NCI-H748 (cell line): ENCODE measurements around the gene CTBP2.

ENCODE experiments used
- DNase-seq: peaks from one replicate; lab custom pipeline; 2025; ENCODE audit not compliant: unreplicated experiment; lab: John Stamatoyannopoulos, UW

The CTBP2 gene

DNA sequence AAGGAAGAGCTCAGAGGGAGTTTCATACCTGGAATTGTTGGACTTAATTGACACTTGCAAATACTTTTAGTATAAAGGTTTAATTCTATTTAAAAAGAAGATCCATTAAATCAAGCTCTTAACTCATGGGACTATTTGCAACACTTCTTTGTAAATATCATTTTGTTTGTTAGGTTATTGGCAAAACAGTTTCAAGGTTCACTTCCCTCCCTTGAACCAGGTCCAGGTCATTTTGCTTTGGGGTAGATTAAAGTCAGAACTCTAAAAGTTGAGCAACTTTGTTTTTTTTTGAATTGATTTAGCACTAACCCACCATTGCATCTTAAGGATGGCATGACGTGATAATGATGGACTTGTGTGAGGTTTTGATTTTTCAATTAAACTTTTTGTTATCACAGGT is 172.6 kb downstream of the CTBP2 start:
- no peak for DNase-seq

DNA sequence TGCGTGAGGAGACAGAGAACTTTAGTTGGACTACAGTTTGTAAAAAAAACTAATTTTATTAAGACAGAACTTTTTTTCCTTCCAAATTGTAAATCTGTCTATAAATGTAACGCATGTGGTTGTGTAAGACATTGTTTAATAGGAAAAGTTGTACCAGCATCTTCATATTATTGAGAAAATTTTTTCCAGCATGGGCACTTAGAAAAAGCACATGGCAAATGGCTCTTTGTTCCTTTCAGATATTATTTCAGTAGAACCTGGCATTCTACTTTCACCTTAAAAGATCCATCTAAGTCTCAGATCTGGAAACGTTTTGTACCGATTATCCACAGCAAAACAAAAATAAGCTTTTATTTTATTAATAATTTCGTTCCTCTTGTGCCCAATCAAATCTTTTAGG is 175.2 kb downstream of the CTBP2 start:
- DNase-seq, result no peak

DNA sequence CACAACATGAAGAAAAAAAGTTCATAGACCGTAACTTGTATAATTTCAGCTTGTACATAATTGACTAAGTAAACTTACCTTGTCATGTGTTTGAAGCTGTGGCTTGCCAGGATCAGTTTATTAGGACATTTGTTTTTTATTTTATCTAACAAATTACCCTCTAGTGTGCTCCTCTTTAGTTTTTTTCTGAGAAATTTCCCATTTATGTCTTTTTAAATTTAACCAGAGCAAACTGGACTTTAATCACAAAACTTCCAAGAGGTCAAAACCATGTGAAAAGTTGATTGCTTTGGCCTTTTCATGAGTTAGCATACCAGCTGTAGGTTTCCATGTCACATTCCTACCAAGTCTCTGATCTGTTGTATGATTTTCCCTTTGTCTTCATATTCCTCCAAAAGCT is 176.0 kb downstream of the CTBP2 start:
- DNase-seq, result no peak

DNA sequence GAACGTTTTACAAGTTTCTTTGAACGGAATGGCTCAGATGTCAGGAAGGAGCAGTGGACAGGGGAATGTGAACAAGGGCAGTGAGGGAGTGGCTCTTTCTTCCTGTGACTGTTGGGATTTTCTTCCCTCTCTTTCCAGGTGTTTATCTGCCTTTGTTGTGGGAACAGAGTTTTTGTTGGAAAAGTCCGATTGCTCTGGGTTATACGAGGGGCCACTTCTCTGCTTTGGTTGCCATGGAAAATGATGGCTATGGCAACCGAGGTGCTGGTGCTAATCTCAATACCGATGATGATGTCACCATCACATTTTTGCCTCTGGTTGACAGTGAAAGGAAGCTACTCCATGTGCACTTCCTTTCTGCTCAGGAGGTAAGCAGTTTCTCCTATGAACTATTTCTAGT is 177.0 kb downstream of the CTBP2 start:
- no peak for DNase-seq

DNA sequence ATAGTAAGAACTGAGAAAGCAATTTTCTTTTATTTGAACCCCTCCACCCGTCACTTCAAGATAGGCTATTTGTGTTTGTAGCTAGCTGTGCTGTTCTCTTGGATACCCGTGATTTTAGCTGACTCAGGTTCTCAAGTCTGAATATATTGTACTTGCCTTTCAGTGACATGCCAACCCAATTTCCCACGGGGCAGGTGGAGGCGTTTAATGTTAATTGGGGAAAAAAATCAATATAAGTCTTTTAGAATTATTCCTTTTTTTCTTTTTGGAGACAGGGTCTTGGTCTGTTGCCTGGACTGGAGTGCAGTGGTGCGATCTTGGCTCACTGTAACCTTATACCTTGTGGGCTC is 182.0 kb downstream of the CTBP2 start:
- no peak for DNase-seq

DNA sequence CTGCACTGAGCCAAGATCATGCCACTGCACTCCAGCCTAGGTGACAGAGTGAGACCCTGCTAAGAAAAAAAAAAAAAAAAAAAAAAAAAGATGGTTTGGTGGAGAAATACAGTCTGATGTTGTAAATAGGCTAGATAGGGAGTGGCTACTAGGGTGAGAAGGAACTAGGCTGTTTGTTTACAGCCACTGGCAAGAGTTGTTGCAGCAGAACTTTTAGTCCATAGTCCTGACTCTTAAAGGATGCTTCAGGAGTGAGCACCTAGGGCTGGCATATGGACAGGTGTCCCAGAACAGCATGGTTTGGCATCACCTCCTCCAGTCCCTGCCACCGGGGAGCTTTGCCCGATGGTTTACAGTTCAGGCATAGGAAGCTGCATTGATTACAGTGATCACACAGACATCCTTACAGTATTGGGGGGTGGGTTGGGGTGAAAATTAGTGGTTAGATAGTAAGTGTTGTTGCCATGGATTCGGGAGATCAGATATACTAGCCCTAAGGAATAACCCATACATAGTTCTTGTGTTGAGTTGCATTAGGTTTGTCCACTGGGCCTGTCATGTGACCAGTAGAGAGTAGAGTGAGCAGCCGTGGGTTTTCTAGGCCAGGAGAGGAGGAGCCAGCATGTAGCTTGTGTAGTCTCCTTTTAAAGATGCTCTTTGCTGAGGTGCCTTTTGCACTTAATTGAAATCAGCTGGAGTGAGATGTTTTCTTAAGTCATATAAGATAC is 182.6 kb downstream of the CTBP2 start:
- DNase-seq, result no peak

DNA sequence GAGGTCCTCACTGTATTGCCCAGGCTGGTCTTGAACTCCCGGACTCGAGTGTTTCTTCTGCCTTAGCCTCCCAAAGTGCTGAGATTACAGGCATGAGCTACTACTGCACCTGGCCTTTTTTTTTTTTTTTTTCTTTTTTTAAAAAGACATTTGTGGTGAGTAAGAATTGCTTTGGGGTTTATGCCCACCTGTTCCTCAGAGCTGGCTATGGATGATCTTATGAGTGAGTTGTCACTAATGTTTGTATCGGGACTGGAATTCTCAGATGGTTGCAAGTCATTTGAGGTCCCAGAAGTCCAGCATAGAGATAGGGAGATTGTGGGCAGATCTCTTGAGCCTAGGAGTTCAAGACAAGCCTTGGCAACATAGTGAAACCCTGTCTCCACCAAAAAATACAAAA is 183.2 kb downstream of the CTBP2 start:
- no peak for DNase-seq

DNA sequence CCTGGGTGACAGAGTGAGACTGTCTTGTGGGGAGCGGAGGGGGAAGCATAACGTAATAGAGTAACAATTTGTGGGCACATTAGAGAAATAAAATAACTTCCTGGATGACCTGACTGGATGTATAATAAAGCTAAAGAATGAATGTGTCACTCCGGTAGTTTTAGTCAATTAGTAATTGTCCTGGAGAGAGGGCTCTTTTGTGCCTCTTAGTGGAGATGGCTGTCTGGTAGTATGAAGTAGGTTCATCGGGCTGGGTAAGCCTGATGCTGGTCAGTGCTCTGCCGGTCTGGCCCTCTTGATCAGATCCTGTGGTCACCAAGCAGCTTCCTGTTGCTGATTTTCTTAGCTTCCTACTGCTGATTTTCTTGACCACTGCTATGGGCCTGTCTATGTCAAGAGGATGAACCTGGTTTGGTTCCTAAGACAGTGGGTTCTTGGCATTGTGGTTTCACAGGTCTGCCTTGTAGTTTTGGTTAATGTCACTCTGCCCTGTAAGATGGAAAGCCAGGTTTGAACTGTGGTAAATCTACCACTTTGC is 184.3 kb downstream of the CTBP2 start:
- DNase-seq, result no peak

DNA sequence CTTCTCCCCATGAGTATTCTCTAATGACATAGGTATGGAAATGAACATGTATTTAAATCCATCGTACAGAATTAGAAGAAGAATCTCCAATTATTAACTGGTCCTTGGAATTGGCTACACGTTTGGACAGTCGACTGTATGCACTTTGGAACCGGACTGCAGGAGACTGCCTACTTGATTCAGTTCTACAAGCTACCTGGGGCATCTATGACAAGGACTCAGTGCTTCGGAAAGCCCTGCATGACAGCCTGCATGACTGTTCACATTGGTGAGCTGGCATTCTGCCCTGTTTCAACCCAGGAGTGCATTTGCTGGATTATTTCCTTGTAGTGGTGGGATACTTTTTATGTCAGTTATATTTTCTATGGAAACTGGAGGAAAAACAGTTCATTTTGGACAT is 186.2 kb downstream of the CTBP2 start:
- DNase-seq, result no peak

DNA sequence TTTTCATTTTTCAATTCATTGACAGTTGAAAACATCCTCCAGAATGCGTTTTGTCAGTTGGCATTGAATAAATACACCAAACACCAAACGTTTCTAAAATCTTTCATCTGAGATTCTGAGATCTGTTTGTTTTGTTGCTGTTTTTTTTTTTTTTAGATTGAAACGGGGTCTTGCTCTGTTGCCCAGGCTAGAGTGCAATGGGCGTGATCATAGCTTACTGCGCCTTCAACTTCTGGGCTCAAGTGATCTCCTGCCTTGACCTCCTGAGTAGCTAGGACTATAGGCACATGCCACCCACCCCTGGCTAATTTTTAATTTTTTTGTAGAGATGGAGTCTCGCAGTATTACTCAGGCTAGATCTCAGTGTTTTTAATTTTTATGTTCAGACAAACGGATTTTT is 187.7 kb downstream of the CTBP2 start:
- no peak for DNase-seq

DNA sequence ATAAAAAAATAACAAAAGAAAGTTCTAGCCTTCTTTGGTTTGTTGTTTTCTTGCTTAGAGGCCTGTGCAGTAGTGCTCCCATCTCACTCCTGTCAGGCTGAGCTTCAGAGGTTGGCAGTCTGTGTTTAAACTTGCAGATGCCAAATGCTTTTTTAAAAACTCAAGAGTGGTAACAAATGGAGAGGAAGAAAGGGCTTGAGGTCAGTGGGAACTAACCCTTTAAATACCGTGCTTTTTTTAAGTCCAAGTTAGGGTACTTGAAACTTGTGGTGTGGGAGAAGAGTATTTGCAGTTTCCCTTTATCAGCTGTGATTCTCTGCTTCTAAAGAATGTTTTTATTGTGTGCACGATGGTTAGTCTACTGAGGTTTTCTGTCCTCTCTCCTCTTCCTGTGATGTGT is 189.1 kb downstream of the CTBP2 start:
- no peak for DNase-seq

DNA sequence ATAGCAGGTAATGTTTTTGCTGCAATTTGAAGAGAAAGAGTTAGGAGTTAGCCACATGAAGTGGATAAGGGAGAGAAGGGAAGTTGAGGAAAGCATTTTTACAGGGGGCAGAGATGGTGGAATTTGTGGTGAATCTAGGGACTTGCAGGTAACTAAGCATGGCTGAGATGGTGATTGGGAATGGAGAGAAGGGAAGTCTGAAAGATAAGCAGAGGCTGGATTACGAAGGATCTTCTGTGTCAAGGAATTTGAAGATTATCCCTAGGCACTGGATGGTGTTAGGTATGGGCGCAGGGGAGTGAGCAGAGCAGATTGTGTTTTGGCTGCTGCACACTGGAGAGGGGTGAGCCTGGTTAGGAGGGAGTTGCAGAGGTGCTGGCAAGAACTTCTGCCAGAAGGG is 193.1 kb downstream of the CTBP2 start:
- no peak for DNase-seq

DNA sequence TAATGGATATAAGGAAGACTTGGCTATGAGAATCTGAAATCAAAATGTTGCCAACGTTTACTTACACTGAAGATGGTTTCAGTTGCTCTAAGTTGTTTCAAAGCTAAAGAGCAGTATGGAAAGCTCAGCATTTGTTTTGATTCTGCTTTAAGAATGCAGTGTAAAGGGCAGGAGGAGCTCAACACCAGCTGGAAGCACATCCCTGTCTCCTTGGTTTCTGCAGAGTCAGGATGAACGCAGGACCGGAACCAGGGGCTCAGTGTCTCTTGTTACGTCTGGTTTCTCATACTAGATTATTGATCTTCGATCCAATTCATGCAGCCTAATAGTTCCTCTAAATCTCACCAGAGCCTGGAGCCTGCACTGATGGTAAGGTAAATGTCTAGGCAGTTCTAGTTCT is 194.4 kb downstream of the CTBP2 start:
- DNase-seq, result no peak

DNA sequence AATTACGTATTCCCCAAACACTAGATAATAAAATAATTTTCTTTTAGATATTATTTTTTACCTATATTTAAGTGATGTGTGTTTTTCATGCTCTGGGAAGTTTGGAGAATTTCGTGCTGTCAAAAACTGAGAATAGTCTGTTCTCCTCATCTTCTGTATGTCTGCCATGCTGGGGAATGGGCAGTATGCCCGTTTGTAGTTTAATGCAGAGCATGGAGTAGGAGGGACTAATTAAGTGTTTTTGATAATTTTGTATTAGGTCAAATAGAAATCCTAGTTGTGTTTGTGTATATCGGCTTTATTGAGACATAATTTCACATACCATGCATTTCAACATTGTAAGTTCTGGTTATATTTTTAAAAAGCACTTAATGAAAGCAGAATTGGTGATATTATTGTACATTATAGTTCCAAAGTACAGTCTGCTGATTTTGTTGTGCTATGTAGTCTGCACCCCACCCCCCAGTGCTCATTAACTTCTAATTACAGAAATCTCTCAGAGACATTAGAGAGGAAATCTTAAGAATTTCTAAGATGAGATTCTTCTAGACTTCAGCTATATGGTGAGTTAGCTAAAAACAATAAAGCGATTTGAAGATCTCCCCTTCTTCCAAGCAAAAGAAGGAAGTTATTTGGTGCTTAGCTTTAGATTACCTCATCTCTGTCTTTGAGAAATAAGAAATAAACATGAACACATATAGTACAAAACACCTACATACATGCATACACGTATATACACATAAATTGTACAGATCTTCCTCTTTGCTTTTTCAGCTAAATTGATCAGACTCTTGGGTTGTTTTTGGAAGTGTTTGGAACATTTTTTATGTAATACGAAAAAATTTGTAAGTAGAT is 196.3 kb downstream of the CTBP2 start:
- no peak for DNase-seq

DNA sequence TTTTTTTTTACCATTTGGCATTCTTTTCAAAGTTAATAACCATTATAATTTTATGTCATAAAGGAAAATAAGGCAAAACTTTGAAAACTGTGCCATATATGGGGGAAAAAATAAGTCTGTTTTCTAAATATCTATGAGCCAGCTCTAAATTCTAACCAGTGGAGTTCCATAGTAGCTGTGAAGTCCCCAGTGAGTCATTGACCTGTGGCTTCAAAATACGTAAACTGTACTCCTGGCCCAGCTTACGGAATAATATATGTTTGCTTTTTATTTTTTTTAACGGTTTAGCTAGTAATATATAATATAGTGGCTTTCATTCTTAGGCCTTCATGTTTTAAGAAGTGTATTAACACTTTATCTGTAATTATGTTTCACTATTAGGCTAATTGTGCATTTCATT is 197.9 kb downstream of the CTBP2 start:
- no peak for DNase-seq

DNA sequence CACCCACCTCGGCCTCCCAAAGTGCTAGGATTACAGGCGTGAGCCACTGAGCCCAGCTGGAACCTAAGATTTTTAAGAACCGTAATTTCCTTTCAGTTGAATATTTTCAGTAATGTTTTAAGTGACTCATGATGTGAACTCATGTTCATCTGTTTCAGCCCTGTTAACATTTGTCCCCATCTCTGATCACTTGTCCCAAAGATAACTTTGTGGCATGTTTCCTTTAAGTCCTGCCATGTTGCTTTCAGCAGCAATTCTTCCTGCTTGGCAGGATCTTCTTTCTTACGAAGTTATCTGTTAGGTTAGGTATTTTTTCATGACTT is 199.2 kb downstream of the CTBP2 start:
- DNase-seq, result no peak

DNA sequence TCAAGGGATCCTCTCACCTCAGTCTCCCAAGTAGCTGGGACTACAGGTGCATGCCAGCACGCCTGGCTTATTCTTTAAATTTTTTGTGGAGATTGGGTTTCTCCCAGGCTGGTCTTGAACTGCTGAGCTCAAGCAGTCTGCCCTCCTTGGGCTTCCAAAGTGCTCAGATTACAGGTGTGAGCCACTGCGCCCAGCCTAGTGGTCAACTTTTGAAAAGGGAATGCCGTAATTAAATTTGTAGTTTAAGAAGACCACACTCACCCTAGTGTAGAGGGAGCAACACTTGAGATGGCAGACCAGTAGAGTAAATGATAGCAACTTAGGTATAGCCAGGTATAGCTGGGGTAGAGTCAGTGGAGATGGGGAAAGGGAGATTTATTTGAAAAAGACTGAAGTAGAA is 200.8 kb downstream of the CTBP2 start:
- DNase-seq, result no peak

DNA sequence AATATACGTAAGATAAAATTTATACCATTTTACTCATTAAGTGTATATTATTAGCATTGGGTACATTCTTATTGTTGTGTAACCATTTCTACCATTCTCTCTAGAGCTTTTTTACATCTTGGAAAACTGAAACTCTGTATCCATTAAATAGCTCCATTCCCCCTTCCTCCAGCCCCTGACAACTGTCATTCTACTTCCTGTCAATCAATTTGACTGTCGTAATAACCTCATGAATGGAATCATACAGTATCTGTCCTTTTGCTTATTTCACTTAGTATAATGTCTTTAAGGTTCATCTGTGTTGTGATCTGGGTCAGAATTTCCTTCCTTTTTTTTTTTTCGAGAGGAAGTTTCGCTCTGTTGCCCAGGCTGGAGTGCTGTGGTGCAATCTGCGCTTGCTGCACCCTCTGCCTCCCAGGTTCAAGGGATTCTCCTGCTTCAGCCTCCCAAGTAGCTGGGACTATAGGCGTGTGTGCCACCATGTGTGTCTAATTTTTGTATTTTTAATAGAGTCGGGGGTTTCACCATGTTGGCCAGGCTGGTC is 202.9 kb downstream of the CTBP2 start:
- DNase-seq, result no peak

DNA sequence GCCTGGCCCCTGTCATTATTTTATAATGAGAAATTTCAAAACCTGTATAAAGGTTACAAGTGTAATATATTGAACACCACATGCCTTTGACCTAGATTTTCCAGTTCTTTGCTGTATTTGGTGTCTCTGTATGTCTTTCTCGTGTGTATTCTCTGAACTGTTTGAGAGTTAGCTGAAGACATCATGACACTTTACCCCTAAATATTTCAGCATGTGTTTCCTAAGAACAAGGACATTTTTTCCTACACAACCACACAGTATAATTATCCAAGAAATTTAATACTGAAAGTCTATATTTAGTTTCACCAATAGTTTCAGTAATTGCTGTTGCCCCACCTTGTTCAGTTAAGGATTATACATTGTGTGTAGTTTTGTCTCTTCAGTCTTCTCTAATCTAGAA is 203.6 kb downstream of the CTBP2 start:
- no peak for DNase-seq

DNA sequence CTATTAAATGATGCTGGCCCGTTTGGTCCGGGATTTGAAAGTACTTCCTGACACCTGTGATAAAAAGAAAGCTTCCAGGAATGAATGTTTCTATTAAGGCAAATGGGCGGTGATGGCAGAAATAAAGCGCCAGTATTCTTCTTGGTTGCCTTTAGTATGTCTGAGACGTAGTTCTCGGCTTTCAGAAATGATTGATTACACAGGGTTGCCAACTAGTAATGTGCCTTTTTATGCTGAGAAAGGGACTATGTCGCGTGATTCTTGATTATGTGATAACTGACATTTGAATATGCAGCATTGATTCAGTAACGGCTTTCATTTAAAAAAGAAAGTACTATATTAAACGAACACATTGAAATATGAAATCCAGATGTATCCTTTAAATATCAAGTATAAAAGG is 204.5 kb downstream of the CTBP2 start:
- DNase-seq, result no peak

DNA sequence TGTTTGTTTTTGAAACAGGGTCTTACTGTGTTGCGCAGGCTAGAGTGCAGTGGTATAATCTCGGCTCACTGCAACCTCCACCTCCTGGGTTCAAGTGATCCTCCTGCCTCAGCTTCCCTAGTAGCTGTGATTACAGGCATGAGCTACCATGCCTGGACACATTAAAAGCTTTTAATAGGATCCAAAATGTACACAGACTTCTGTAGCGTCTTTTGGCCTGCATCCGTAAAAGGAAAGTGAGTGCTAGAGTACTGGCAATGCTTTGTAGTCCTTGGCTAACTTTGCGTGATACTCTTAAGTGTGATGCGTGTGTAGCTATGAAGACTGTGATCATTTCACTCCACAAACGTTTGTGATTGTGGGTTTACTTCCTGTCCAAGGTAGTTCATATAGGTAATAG is 205.1 kb downstream of the CTBP2 start:
- no peak for DNase-seq

DNA sequence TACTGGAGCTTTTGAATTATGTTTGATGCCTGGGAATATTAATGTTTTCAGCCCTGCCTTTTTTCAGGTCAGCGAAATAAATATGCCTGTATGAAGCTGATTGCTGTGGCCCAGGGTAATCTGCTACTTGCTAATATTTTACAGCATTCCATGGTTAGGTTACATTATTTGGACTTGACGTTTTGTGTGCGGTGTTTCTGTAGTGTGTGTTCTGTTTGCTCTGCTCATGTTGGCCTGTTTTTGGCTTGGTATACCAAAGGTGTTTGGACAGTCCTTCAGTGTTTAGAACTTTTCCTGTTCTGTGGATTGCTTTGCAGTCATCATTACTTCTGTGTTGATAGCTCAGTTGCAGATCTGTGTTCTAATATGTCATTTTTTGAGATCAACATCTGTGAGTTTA is 206.9 kb downstream of the CTBP2 start:
- DNase-seq, result no peak
